H9 (cell line): Measurements from ENCODE around the gene IDH2. TPM values are rescaled to one million over a fixed set of nuclear protein-coding genes. Genes with fewer than 3 reads are reported as not detected.

Source experiments
- DNase-seq: peaks from one replicate; pipeline ENCODE4 v3.0.0-alpha.2; 2017
- H2AFZ ChIP-seq: one replicate; pipeline ENCODE4 v1.6.1; 2013; ENCODE audit warnings: mild to moderate bottlenecking, low read length, control low read depth, moderate library complexity
- H2AK5ac ChIP-seq: 2 replicates; pipeline ENCODE4 v1.6.1; 2013; ENCODE audit warnings: low read length, control low read depth, mixed read lengths; ENCODE audit not compliant: insufficient read length
- H2BK120ac ChIP-seq: one replicate; pipeline ENCODE4 v1.6.1; 2013; ENCODE audit warnings: low read depth, mild to moderate bottlenecking, low read length, control low read depth, inconsistent platforms; ENCODE audit not compliant: poor library complexity, severe bottlenecking
- H2BK12ac ChIP-seq: 2 replicates; pipeline ENCODE4 v1.6.1; 2013; ENCODE audit warnings: low read length, control low read depth, mixed read lengths, low read depth; ENCODE audit not compliant: insufficient read length
- H2BK15ac ChIP-seq: 2 replicates; pipeline ENCODE4 v1.6.1; 2013; ENCODE audit warnings: low read depth, low read length, control low read depth
- H2BK20ac ChIP-seq: one replicate; pipeline ENCODE4 v1.6.1; 2013; ENCODE audit warnings: low read depth, mild to moderate bottlenecking, low read length, control low read depth, inconsistent platforms; ENCODE audit not compliant: poor library complexity, severe bottlenecking
- H2BK5ac ChIP-seq: 2 replicates; pipeline ENCODE4 v1.6.1; 2013; ENCODE audit warnings: low read length, control low read depth, mixed read lengths; ENCODE audit not compliant: insufficient read length
- H3K14ac ChIP-seq: 2 replicates; pipeline ENCODE4 v1.6.1; 2013; ENCODE audit warnings: low read length, control low read depth; ENCODE audit not compliant: insufficient read depth
- H3K18ac ChIP-seq: 2 replicates; pipeline ENCODE4 v1.6.1; 2013; ENCODE audit warnings: low read depth, mild to moderate bottlenecking, mixed read lengths, low read length, control low read depth; ENCODE audit not compliant: insufficient read length
- H3K23ac ChIP-seq: 2 replicates; pipeline ENCODE4 v1.6.1; 2013; ENCODE audit warnings: low read length, control low read depth, mixed read lengths, low read depth; ENCODE audit not compliant: insufficient read length
- H3K23me2 ChIP-seq: 2 replicates; pipeline ENCODE4 v1.6.1; 2013; ENCODE audit warnings: low read depth, mild to moderate bottlenecking, mixed read lengths, low read length, control low read depth; ENCODE audit not compliant: insufficient read length, poor library complexity, severe bottlenecking
- H3K27ac ChIP-seq: 2 replicates; pipeline ENCODE4 v1.5.1; 2013; ENCODE audit warnings: low read length, control low read depth, mixed read lengths, low read depth; ENCODE audit not compliant: insufficient read length
- H3K27me3 ChIP-seq: 2 replicates; pipeline ENCODE4 v1.6.1; 2013; ENCODE audit warnings: low read length, control low read depth, inconsistent platforms; ENCODE audit not compliant: insufficient read depth
- H3K4ac ChIP-seq: 2 replicates; pipeline ENCODE4 v1.6.1; 2013; ENCODE audit warnings: low read depth, mild to moderate bottlenecking, control low read depth, inconsistent platforms, low read length, moderate library complexity
- H3K4me1 ChIP-seq: 2 replicates; pipeline ENCODE4 v1.6.1; 2013; ENCODE audit warnings: low read length, control low read depth, inconsistent platforms; ENCODE audit not compliant: insufficient read depth
- H3K4me2 ChIP-seq: 2 replicates; pipeline ENCODE4 v1.6.1; 2013; ENCODE audit warnings: low read length, control low read depth, mixed read lengths; ENCODE audit not compliant: insufficient read length, insufficient read depth
- H3K56ac ChIP-seq: 2 replicates; pipeline ENCODE4 v1.6.1; 2013; ENCODE audit warnings: low read depth, mild to moderate bottlenecking, mixed read lengths, low read length, control low read depth; ENCODE audit not compliant: insufficient read length
- H3K79me1 ChIP-seq: 2 replicates; pipeline ENCODE4 v1.6.1; 2013; ENCODE audit warnings: low read depth, mild to moderate bottlenecking, moderate library complexity, low read length, control low read depth, inconsistent platforms; ENCODE audit not compliant: insufficient read depth, poor library complexity, severe bottlenecking
- H3K79me2 ChIP-seq: 2 replicates; pipeline ENCODE4 v1.6.1; 2013; ENCODE audit warnings: low read length, control low read depth, inconsistent platforms; ENCODE audit not compliant: insufficient read depth
- H3K9ac ChIP-seq: 2 replicates; pipeline ENCODE4 v1.6.1; 2013; ENCODE audit warnings: low read length, control low read depth, mixed read lengths; ENCODE audit not compliant: insufficient read length; ENCODE audit errors: extremely low read depth
- H3K9me3 ChIP-seq: one replicate; pipeline ENCODE4 v1.6.1; 2013; ENCODE audit warnings: low read depth, low read length, inconsistent platforms; ENCODE audit not compliant: control insufficient read depth
- H3T11ph ChIP-seq: one replicate; pipeline ENCODE4 v1.6.1; 2013; ENCODE audit warnings: mild to moderate bottlenecking, low read length, control low read depth, inconsistent platforms
- H4K20me1 ChIP-seq: one replicate; pipeline ENCODE4 v1.6.1; 2013; ENCODE audit not compliant: control insufficient read depth, insufficient read length, insufficient read depth
- H4K5ac ChIP-seq: 2 replicates; pipeline ENCODE4 v1.6.1; 2013; ENCODE audit warnings: low read depth, mild to moderate bottlenecking, mixed read lengths, low read length, control low read depth; ENCODE audit not compliant: insufficient read length
- H4K8ac ChIP-seq: replicated peaks from 2 replicates; pipeline ENCODE4 v1.6.1; 2013; ENCODE audit warnings: low read length, control low read depth, mixed read lengths, low read depth; ENCODE audit not compliant: insufficient read length
- H4K91ac ChIP-seq: 2 replicates; pipeline ENCODE4 v1.6.1; 2013; ENCODE audit warnings: low read depth, mild to moderate bottlenecking, moderate library complexity, mixed read lengths, low read length, control low read depth; ENCODE audit not compliant: insufficient read length
- H3K27ac Mint-ChIP-seq, 3 experiments: 2 replicates in 2 of 3; 3 replicates in 1 of 3; pipeline ENCODE4 v1.8.0; 2020 to 2021; ENCODE audit warnings: mixed read lengths in 3 of 3, mild to moderate bottlenecking in 1 of 3, moderate library complexity in 1 of 3
- H3K27me3 Mint-ChIP-seq: 2 replicates; pipeline ENCODE4 v1.8.0; 2021; ENCODE audit warnings: low read depth, mild to moderate bottlenecking, moderate library complexity, mixed read lengths
- H3K36me3 Mint-ChIP-seq, 3 experiments: 2 replicates in 2 of 3; 3 replicates in 1 of 3; pipeline ENCODE4 v1.8.0; 2020 to 2021; ENCODE audit warnings: low read depth in 3 of 3, mixed read lengths in 3 of 3; ENCODE audit not compliant: insufficient read depth in 1 of 3
- H3K4me1 Mint-ChIP-seq, 2 experiments: 2 replicates each; pipeline ENCODE4 v1.8.0; 2020; ENCODE audit warnings: mixed read lengths in 2 of 2
- H3K4me3 Mint-ChIP-seq, 2 experiments: 2 replicates in 1 of 2; 3 replicates in 1 of 2; pipeline ENCODE4 v1.8.0; 2020 to 2021; ENCODE audit warnings: mild to moderate bottlenecking in 2 of 2, mixed read lengths in 2 of 2, moderate library complexity in 1 of 2
- H3K9me3 Mint-ChIP-seq, 2 experiments: 2 replicates in 1 of 2; 3 replicates in 1 of 2; pipeline ENCODE4 v1.8.0; 2020; ENCODE audit warnings: mild to moderate bottlenecking in 2 of 2, mixed read lengths in 2 of 2, moderate library complexity in 1 of 2
- CTCF ChIP-seq: fragments of 200-600 bp; sonication (generic); conservative IDR thresholded peaks from 3 replicates; pipeline ENCODE4 v1.8.0; 2021; ENCODE audit warnings: antibody characterized with exemption, mild to moderate bottlenecking
- WGBS: extraction: QIAGEN DNeasy Blood & Tissue Kit; methylation state at CpG from one replicate; pipeline ENCODE4 v1.1.7; 2013; ENCODE audit warnings: missing lambda C conversion rate, low lambda C conversion rate, mixed read lengths; ENCODE audit not compliant: insufficient read length; ENCODE audit errors: extremely low coverage; 5-methylcytosine and 5-hydroxymethylcytosine counted together
- total RNA-seq: library from RNA; stranded (reverse); gene quantifications from 2 replicates; pipeline ENCODE4 v1.2.1, GENCODE V29; 2021

The IDH2 gene
- total RNA-seq, 1 experiment from 2014 or later = 57.7 TPM

GRCh38 chr15:90138071-90138833 lies 36.0 kb upstream of the IDH2 start:
- no peak overlapping the region for H3K9ac ChIP-seq
- no peaks in the 10 kb centered on the region for H3K9me3 ChIP-seq
- H2AFZ ChIP-seq = no peak overlapping the region
- no peak overlapping the region for H2BK15ac ChIP-seq
- no peak overlapping the region for H2AK5ac ChIP-seq
- H3K23ac ChIP-seq = no peak overlapping the region
- no peaks in the 10 kb centered on the region for H3K4me1 ChIP-seq
- no peak for TF ChIP-seq CTCF
- no peak overlapping the region for H4K5ac ChIP-seq
- H3K36me3 Mint-ChIP-seq = peaks cover 0 to 6% (median 0%) of the 10 kb centered on the region in 3 experiments; a peak in 2 of 7 replicates
- no peak overlapping the region for H3K27ac Mint-ChIP-seq
- H2BK5ac ChIP-seq = no peak overlapping the region
- no peak overlapping the region for H3K27ac ChIP-seq
- no peaks in the 10 kb centered on the region for H4K20me1 ChIP-seq
- H3K27me3 ChIP-seq = no peaks in the 10 kb centered on the region
- WGBS = no CpG with 5 or more reads among the region's 11 CpGs
- peaks cover 0 to under 1% of the 10 kb centered on the region in 2 experiments; a peak in 2 of 4 replicates for H3K4me1 Mint-ChIP-seq
- no peak overlapping the region for H3T11ph ChIP-seq
- no peak overlapping the region for H4K8ac ChIP-seq
- no peak overlapping the region for H2BK12ac ChIP-seq
- H2BK20ac ChIP-seq = no peak overlapping the region
- H3K14ac ChIP-seq = no peak overlapping the region
- H3K4me2 ChIP-seq = no peak overlapping the region
- H3K9me3 Mint-ChIP-seq = peaks cover 0 to 13% of the 10 kb centered on the region in 2 experiments; a peak in 3 of 5 replicates
- no peaks in the 10 kb centered on the region for H3K79me2 ChIP-seq
- peaks cover 10% of the 10 kb centered on the region for H3K27me3 Mint-ChIP-seq
- H3K79me1 ChIP-seq = no peaks in the 10 kb centered on the region
- H3K23me2 ChIP-seq = no peaks in the 10 kb centered on the region
- H3K56ac ChIP-seq = no peak overlapping the region
- H4K91ac ChIP-seq = no peak overlapping the region
- H3K4me3 Mint-ChIP-seq = no peak overlapping the region
- no peak overlapping the region for H2BK120ac ChIP-seq
- no peak for DNase-seq
- H3K4ac ChIP-seq = no peak overlapping the region
- H3K18ac ChIP-seq = no peak overlapping the region
